ENCODE results near the gene WEE2.

GRCh38 chr7:141679014-141679413, 29.1 kb upstream of the WEE2 start:
- TF ChIP-seq POLR2A (IDR thresholded peaks at IDR 0.05; ENCODE audit: low read depth, low read length): no peak
- no peak for TF ChIP-seq POLR2AphosphoS5 (IDR thresholded peaks at IDR 0.05; ENCODE audit: low read depth, low read length)
- TF ChIP-seq TAF1 (IDR thresholded peaks at IDR 0.05; ENCODE audit: borderline replicate concordance, low read depth, low read length): no peak

Data from GM12892 (cell line).